Activated CD8-positive, alpha-beta memory T cell treated with anti-CD3 and anti-CD28 coated beads, Interleukin-2, amount 50 U/mL, for 1 hour (primary cell): ENCODE measurements around the gene BARX1.
"Not testable (repeated sequence)": the region's sequence is repeated elsewhere in the genome, so short reads cannot be mapped to it uniquely, and the experiment has no call there.

Experiments used
- DNase-seq: peaks from one replicate; pipeline ENCODE4 v3.0.0-alpha.2; 2020; ENCODE audit errors: extremely low read depth

Gene BARX1

GRCh38 chr9:93951655-93952118 is 3.5 kb downstream of the BARX1 start:
- no peak for DNase-seq

DNA sequence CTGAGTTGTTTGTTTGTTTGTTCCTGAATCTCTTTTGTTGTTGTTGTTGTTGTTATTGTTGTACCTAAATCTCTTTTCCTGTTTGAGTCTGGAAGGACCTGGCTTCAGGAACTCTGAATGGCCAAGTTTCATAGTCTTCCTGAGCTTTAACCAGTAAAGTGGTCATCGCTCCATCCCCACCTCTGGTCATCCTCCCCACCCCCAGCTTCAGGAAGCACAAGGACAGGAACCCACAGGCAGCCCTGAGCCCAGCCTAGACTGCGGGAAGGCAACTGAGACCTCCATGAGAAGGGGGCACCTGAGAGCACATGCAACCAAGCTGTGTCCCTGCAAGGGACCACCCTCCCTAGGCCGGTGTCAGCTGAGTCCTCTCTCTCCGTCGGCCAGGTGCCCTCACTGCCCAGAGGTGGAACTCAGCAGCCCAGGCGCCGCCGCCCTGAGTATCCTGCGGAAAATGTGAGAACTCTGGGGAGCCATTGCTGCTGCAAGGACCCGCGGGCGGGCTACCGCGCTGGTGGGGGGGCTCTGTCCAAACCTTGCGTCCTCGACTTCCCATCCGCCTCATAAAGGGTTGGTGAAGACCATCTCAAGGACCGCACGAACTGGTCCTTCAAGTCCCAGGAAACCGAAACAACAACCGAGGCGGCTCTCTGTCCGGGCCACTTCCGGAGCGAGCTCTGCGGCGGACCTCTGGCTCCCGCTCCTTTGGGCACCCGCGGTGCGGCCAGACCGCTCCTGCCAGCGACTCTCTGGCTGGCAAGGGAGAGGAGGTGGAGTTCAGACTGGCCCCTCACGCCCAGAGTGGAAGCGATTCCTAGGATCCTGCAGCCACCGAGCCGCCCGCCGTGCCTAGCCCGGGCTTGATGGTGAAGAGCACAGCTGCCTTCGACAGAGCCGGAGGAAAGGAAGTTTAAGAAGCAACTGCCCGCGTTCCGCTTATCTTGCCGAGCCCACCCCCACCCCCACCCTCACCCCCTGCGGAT is 4.2 kb downstream of the BARX1 start:
- DNase-seq, result no peak

DNA sequence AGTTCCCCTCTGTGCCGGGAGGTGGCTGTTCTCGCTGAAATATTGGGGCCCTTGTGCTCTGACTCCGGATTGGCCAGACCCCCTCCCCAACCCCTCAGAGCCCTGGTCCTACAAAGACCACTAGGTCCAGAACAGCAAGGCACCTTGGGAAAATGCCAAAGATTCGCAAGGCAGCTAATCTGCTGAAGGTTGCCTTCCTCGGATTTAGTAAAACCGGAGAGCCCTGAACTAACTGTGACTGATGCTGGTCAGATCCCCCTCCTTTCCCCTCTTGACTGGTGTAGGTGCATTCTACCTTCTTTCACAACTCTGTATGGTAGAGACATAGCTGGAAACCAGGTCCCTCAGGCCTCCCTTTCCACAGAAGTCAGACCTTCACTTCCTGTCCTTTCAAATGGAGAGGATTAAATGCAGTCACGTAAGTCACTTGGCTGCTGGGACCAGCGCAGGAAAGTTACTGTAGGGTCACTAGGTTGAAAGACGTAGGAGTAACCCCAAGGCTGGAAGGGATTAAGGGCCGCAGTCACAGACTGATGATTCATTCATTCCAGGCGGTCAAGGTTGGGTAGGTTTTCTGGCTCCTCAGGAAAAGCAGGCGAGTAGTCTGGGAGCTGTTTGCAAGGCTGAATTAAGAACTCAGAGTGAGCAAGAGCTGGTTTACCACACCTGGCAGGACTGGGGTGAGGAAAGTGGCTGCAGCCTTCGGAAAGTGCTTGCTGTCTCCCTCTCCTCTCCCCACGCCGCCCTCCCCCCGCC is 5.3 kb downstream of the BARX1 start:
- no peak for DNase-seq

DNA sequence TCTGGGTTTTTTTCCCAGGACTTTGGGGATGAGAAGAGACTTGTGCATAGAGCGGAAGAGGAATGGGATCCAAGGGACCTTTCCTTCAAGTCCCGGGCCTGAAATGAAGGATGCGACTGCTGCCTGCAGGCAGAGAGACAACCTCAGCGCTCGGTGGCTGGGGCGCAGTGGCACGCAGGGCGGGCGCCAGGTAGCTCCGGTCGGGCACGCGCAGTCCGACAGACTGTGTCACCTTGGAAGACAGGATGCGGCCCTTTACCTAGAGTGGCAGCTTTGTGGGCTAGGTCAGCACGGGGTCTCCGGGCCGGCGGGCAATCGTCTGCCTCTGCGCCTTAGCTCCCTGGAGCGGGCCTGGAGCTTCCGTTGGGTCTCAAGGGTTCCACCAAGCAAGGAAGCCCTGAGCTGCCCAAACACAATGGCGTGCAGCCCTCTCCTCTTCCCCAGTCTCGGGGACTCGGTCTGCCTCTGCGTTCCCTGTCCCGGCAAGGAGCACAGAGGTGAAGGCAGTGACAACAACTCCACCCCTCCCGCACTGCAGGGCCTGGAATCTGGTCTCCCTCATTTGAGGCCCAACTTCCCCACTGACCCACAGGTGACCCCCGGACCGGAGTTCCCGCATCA is 6.0 kb downstream of the BARX1 start:
- DNase-seq, result no peak

DNA sequence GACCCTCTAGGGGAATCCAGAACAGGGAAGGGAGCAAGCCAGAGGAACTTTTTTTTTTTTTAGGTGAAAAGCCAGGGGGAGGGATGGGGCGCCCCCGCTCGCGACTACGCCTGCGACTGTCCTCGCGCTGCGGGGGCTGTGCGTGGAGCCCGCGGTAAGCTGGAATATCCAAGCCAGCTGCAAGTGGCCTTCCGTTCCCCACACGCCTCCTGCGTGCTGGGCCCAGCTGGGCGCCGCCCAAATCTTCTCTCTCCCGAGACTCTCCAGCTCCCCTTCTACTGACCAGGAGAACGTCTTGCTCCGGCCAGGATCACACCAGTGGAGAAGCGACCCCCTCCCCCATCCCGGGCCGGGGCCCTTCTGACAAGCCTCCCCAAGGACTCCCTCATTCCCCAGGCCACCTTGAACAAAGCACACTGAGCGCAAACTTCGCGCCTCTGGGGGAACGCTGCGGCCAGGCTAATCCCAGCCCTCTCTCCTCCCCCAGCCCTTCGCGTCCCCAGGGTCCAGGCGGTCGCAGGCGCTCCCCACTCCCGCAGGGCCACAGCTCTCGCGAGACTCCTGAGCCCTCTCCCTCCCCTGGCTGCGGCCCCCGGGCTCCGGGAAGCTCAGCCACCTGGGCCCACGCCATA is 6.6 kb downstream of the BARX1 start:
- no peak for DNase-seq

DNA sequence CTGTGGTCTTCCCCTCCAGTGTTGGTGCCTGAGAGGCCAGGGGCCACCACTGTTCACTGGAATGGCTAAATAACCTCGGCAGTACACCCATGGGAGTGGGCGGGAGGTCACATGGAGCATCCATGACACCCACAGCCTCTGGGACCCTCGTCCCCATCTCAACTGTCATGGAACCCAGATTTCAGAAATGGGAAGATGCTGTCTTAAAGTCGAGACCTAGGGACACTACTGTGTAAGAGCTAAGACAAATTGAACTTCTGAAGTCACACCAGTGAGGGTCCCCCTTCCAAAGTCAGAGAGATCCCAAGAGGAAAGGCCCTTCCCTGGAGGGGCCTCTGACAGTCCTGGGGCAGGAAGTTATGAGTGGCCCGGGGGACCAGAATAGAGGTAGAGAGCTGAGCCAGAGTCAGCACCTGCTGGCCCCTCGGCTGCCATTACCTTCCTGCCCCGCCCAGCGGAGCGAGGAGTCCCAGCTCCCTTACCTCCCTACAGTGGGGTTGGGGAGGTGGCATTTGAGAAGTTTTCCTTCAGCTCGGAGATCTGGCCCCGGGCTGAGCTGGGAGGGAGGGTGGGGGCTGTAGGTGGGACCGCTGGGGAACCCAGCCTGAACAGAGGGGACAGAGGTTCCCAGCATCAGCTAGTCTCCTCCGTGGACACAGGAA is 7.6 kb downstream of the BARX1 start:
- no peak for DNase-seq

DNA sequence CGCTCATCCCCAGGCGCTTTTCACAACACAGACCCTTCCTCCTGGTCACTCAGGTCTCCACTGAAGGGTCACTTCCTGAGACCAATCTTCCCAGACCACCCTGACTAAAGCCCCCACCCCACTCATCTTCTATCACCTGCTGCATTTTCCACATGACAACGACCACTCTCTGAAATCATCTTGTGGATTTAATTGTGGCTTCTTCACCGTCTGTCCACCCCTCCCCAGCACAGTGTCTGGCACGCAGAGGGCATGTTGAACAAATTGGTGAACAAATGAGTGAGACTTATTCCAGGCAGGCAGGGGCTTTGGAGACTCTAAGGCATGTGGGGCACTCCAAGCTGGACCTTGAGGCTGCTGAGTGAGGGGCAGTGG is 8.8 kb downstream of the BARX1 start:
- no peak for DNase-seq

DNA sequence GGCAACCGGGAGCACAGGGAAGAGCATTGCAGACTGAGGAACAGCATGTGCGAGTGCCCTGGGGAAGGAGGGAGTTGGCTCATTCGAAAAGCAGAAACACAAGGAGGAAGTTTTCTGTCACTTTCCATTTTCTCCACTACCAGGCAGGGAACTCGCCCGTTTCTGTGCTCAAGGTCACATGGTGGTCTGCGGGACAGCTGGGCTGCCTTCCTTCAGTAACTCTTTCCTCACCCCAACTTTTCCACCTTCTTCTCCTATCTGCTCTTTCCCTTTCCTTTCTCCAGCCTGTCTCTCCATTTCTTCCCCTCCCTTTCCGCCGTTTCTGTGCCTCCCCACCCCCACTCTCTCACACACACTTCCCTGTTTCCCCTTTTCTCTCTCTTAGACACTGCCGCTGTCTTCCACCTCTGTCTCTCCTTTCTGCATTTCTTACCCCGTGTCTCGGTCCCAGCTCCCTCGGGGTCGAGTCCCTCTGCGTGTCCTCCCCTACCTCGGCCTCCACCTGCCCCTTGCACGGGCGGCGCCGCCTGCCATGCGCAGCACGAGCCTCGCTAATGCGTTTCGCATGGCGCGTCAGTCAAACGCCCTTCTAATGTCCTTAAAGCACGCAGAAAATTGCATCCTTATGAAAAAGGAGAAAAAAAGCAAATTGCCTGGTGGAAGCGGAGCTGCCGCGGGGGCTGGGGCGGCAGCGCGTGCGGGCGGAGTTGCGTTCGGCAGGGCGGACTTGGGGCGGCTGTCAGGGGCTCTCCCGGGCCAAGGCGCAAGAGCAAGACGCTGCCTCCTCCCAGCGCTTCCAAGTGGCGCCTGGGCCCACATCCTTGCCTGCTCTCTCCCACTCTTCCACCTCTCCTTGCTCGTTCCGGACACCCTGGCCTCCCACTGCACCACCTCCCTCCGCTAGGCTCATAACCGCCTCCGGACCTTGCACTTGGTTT is 9.5 kb downstream of the BARX1 start:
- no peak for DNase-seq

- no peak for DNase-seq
Measured at GRCh38 chr9:93944011-93944410, 11.1 kb downstream of the BARX1 start.

GRCh38 chr9:93942161-93942560 is 13.0 kb downstream of the BARX1 start:
- no peak for DNase-seq

DNA sequence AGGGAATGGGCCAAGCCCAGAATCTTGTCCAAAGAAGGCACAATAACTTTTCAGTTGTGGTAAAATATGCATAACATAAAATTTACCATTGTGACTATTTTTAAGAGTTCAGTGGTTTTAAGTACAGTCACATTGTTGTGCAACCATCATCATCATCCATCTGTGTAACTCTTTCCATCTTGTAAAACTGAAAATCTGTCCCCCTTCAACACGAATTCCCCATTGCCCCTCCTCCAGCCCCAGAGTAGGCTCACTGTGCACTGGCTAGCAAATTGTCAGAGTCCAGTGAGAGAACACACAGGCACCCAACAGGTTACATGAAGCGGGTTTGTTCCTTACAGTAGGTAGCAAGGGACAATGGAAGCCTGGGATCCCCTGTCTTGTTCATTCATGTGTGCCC is 13.7 kb downstream of the BARX1 start:
- no peak for DNase-seq

- no peak for DNase-seq
Measured at GRCh38 chr9:93940951-93941350, 14.2 kb downstream of the BARX1 start.

- not testable (repeated sequence) for DNase-seq
Measured at GRCh38 chr9:93939589-93939988, 15.6 kb downstream of the BARX1 start.

- DNase-seq, result no peak
Measured at GRCh38 chr9:93937193-93937592, 18.0 kb downstream of the BARX1 start.

DNA sequence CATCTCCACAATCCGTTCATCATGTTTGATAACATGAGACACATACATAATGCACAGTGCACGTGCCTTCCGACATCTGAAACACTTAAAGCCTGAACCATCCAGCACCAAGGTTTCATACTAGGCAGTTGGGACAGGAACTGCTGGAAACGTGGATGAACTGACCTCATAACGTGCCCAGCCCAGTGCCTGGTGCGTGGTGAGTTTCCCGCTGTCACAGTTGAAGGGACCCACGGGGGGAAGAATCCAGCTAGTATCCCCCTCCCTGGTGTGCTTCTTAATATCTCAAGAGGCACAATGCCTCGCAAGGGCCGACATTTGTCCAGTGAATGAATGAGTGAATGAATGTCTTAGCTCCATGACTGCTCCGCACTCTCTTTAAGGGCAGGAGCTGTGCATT is 23.2 kb downstream of the BARX1 start:
- no peak for DNase-seq

GRCh38 chr9:93930070-93930469 is 25.1 kb downstream of the BARX1 start:
- no peak for DNase-seq

DNA sequence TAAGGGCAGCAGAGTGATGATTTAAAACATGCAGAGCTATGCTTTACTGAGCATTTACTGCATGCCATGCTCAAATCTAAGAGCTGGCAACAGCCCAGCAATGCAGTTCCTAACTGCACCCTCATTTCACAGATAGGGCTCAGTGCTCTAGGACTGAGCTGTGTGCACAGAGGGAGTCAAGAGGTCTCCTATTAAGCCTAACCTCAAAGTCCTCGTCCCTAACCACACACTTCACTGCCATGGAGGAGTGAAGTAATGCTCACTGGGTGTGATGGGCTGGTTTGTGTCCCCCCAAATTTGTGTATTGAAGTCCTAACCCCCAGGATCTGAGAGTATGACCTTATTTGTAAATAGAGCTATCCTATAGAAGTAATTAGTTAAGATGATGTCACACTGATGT is 25.9 kb downstream of the BARX1 start:
- no peak for DNase-seq

- no peak for DNase-seq
Measured at GRCh38 chr9:93922535-93922934, 32.6 kb downstream of the BARX1 start.

DNA sequence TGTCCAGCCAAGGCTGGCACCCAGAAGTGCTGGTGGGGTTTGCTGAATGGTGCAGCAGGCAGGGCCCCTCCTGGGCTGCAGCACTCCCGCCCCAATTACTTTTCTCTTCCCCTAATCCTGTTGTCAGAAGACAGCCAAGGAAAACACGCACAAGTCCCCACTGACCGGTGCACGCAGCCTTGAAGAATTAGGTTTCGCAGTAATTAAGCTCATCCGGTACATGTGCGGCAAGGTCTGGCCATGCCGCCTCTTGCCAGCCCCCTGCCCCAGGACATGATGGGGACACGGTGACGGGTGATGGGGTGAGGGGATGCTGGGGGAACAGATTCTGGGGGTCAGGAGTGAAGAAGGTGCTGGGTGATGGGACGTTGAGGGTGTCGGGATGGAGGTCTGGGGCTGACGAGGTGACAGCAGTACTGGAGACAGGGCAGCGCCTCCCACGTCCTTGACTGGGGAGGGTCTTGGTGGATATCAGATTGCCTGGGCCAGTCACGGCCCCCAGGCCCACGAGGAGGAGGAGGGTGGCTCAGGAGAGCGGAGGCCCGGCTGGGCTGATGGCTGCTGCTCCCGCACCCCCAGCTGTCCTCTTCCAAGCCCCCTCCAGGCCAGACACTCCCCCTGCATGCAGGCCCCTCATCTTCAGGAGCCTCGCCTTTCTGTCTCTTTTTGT is 34.9 kb downstream of the BARX1 start:
- no peak for DNase-seq

DNA sequence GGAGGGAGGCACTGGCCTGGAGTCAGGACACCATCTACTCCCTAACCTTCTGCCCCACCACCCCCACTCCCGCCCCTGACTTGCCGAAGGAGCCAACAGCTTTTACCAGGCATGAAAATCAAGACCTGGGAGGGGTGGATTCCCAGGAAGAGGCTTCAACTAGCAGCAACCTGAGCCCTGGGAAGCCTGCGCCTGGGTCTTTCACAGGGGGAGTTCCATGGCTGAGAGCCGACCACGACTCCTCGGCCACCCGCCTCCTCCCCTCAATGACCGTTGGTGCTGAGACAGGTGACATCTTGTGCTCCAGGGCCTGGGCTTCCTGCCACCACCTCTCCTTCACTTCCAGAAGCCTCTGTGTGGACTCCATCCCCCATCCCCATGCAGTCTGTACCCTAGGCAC is 37.1 kb downstream of the BARX1 start:
- no peak for DNase-seq
